Activated naive CD8-positive, alpha-beta T cell treated with anti-CD3 and anti-CD28 coated beads, Interleukin-2, amount 10 ng/mL, durations not matched to agents 7 days and 5 days (primary cell): ENCODE results near the gene APH1A. TPM values are rescaled to one million over a fixed set of nuclear protein-coding genes. Genes with fewer than 3 reads are reported as not detected.
"Not testable (repeated sequence)": the region's sequence is repeated elsewhere in the genome, so short reads cannot be mapped to it uniquely, and the experiment has no call there.

Source experiments
- ATAC-seq: fragments of 150-1000 bp; cut with Tn5 transposase; one replicate; pipeline ENCODE4 v1.10.0; 2021; ENCODE audit warnings: low read depth, moderate library complexity
- POLR2A ChIA-PET: fragments of 350-600 bp; sonication (Branson Sonifier 250); formaldehyde crosslinking; loops from one replicate; lab custom pipeline; 2021; ENCODE audit warnings: antibody characterized with exemption; lab: Charles Lee
- DNase-seq: peaks from one replicate; pipeline ENCODE4 v3.0.0; 2021
- H3K27ac Mint-ChIP-seq: one replicate; pipeline ENCODE4 v1.8.0; 2022; ENCODE audit warnings: mild to moderate bottlenecking, mixed read lengths
- H3K27me3 Mint-ChIP-seq: one replicate; pipeline ENCODE4 v1.8.0; 2022; ENCODE audit warnings: mild to moderate bottlenecking, moderate library complexity, mixed read lengths
- H3K36me3 Mint-ChIP-seq: one replicate; pipeline ENCODE4 v1.8.0; 2021; ENCODE audit warnings: mild to moderate bottlenecking, mixed read lengths
- H3K4me1 Mint-ChIP-seq: one replicate; pipeline ENCODE4 v1.8.0; 2021; ENCODE audit warnings: mixed read lengths
- H3K4me3 Mint-ChIP-seq: one replicate; pipeline ENCODE4 v1.8.0; 2022; ENCODE audit warnings: mild to moderate bottlenecking, moderate library complexity, mixed read lengths
- H3K9me3 Mint-ChIP-seq: one replicate; pipeline ENCODE4 v1.8.0; 2021; ENCODE audit warnings: mixed read lengths
- total RNA-seq, 2 experiments: library from RNA; stranded (reverse); gene quantifications; one replicate each; pipeline ENCODE4 v1.2.3, GENCODE V29; 2021

APH1A gene
- total RNA-seq, result 100 to 1,000 TPM; 127 to 128 TPM

- H3K27ac Mint-ChIP-seq, result peak within 1 kb of the TSS; percentile 99
- POLR2A ChIA-PET, result interaction anchor here (0.6 to 1.8 kb wide), 14 partner anchors 8 to 607 kb away, joined by 3 to 12 read pairs (median 4); partner anchors contain the start of genes ARNT, CA14, MCL1 and RPRD2
- peaks cover 26% of the 10 kb centered on the region for H3K4me1 Mint-ChIP-seq
- H3K9me3 Mint-ChIP-seq, result no peaks in the 10 kb centered on the region
- peaks cover 25% of the 10 kb centered on the region for H3K36me3 Mint-ChIP-seq
- H3K4me3 Mint-ChIP-seq, result peak within 1 kb of the TSS; percentile 95
- H3K27me3 Mint-ChIP-seq, result peaks cover 2% of the 10 kb centered on the region
- peak; percentile 97 for ATAC-seq
- DNase-seq, result peak; percentile 90
Measured at GRCh38 chr1:150268705-150269403, at the start of gene APH1A. APH1A (minus strand) TSS chr1:150269016; CDS start chr1:150268810, 206 bp downstream.

GRCh38 chr1:150314691-150315090, 45.9 kb upstream of the APH1A start:
- ATAC-seq, H3K27me3 Mint-ChIP-seq, H3K9me3 Mint-ChIP-seq, H3K4me1 Mint-ChIP-seq, POLR2A ChIA-PET, H3K4me3 Mint-ChIP-seq, DNase-seq, H3K27ac Mint-ChIP-seq, H3K36me3 Mint-ChIP-seq: not testable (repeated sequence)

GRCh38 chr1:150311762-150312161, 42.9 kb upstream of the APH1A start:
- H3K4me1 Mint-ChIP-seq, result peaks cover 2% of the 10 kb centered on the region
- POLR2A ChIA-PET, result interaction anchor here (0.8 kb wide), 1 partner anchor 16 kb away, joined by 4 read pairs; no protein-coding TSS in a partner anchor
- H3K4me3 Mint-ChIP-seq, result no peak overlapping the region
- DNase-seq (no peak), ATAC-seq (no peak)
- no peaks in the 10 kb centered on the region for H3K9me3 Mint-ChIP-seq
- no peak overlapping the region for H3K27ac Mint-ChIP-seq
- no peaks in the 10 kb centered on the region for H3K27me3 Mint-ChIP-seq
- H3K36me3 Mint-ChIP-seq, result peaks cover 14% of the 10 kb centered on the region

- Mint-ChIP-seq H3K36me3 (peaks cover 15% of the 10 kb centered on the region), H3K9me3 (no peaks in the 10 kb centered on the region), H3K27me3 (no peaks in the 10 kb centered on the region), H3K4me1 (peaks cover 2% of the 10 kb centered on the region), H3K4me3 (no peak overlapping the region), H3K27ac (no peak overlapping the region)
- POLR2A ChIA-PET, result no interaction called here
- ATAC-seq (no peak), DNase-seq (no peak)
Measured at GRCh38 chr1:150309758-150310508, 41.1 kb upstream of the APH1A start.

GRCh38 chr1:150308585-150308984, 39.8 kb upstream of the APH1A start:
- H3K4me1 Mint-ChIP-seq, H3K27me3 Mint-ChIP-seq, DNase-seq, ATAC-seq, H3K9me3 Mint-ChIP-seq, H3K27ac Mint-ChIP-seq, H3K4me3 Mint-ChIP-seq: not testable (repeated sequence)
- POLR2A ChIA-PET, result interaction anchor here (0.7 kb wide), 1 partner anchor 49 kb away, joined by 3 read pairs; no protein-coding TSS in a partner anchor
- peaks cover 15% of the 10 kb centered on the region for H3K36me3 Mint-ChIP-seq

- POLR2A ChIA-PET, result no interaction called here
- H3K27ac Mint-ChIP-seq, result no peak overlapping the region
Measured at GRCh38 chr1:150302902-150303301, 34.1 kb upstream of the APH1A start.

GRCh38 chr1:150302338-150302737, 33.5 kb upstream of the APH1A start:
- peaks cover 20% of the 10 kb centered on the region for H3K36me3 Mint-ChIP-seq
- DNase-seq (no peak), ATAC-seq (no peak)
- H3K27ac Mint-ChIP-seq, result no peak overlapping the region
- POLR2A ChIA-PET, result interaction anchor here (0.5 kb wide), 1 partner anchor 162 kb away, joined by 3 read pairs; no protein-coding TSS in a partner anchor
- peaks cover 5% of the 10 kb centered on the region for H3K4me1 Mint-ChIP-seq
- no peak overlapping the region for H3K4me3 Mint-ChIP-seq
- H3K9me3 Mint-ChIP-seq, result no peaks in the 10 kb centered on the region
- H3K27me3 Mint-ChIP-seq, result no peaks in the 10 kb centered on the region

More at GRCh38 chr1:150302902-150303301, 34.1 kb upstream of the APH1A start:
- H3K36me3 Mint-ChIP-seq, result peaks cover 21% of the 10 kb centered on the region
- no peaks in the 10 kb centered on the region for H3K27me3 Mint-ChIP-seq
- H3K4me3 Mint-ChIP-seq, result no peak overlapping the region
- H3K9me3 Mint-ChIP-seq, result no peaks in the 10 kb centered on the region
- peaks cover 5% of the 10 kb centered on the region for H3K4me1 Mint-ChIP-seq
- DNase-seq (no peak), ATAC-seq (no peak)

- POLR2A ChIA-PET, result interaction anchor here (0.8 kb wide), 1 partner anchor 38 kb away, joined by 3 read pairs; no protein-coding TSS in a partner anchor
- Mint-ChIP-seq H3K9me3 (no peaks in the 10 kb centered on the region), H3K27ac (no peak overlapping the region), H3K4me1 (peaks cover 18% of the 10 kb centered on the region), H3K4me3 (no peak overlapping the region), H3K27me3 (no peaks in the 10 kb centered on the region), H3K36me3 (peaks cover 27% of the 10 kb centered on the region)
- no peak for ATAC-seq
- no peak for DNase-seq
Measured at GRCh38 chr1:150299716-150300115, 30.9 kb upstream of the APH1A start.

GRCh38 chr1:150295476-150295875, 26.7 kb upstream of the APH1A start:
- no peaks in the 10 kb centered on the region for H3K27me3 Mint-ChIP-seq
- H3K36me3 Mint-ChIP-seq, result peaks cover 17% of the 10 kb centered on the region
- H3K4me1 Mint-ChIP-seq, result peaks cover 26% of the 10 kb centered on the region
- POLR2A ChIA-PET, result interaction anchor here (0.7 to 1.2 kb wide), 4 partner anchors 17 to 68 kb away, joined by 3 to 4 read pairs (median 4); partner anchors contain the start of genes APH1A, PRPF3 and RPRD2
- ATAC-seq (no peak), DNase-seq (no peak)
- no peaks in the 10 kb centered on the region for H3K9me3 Mint-ChIP-seq
- H3K4me3 Mint-ChIP-seq, result peak overlapping the region; percentile 1
- H3K27ac Mint-ChIP-seq, result no peak overlapping the region

GRCh38 chr1:150293433-150294253, 24.8 kb upstream of the APH1A start, which contains the start of gene MRPS21:
MRPS21 (plus strand) TSS chr1:150293861; CDS start chr1:150294367, 506 bp downstream.
- DNase-seq (peak; percentile 84), ATAC-seq (peak; percentile 96)
- Mint-ChIP-seq H3K27me3 (no peaks in the 10 kb centered on the region), H3K4me1 (peaks cover 25% of the 10 kb centered on the region), H3K36me3 (peaks cover 14% of the 10 kb centered on the region), H3K4me3 (peak within 1 kb of the TSS; percentile 91), H3K27ac (peak within 1 kb of the TSS; percentile 86), H3K9me3 (no peaks in the 10 kb centered on the region)
- POLR2A ChIA-PET, result no interaction called here

- Mint-ChIP-seq H3K4me1 (peaks cover 11% of the 10 kb centered on the region), H3K4me3 (no peak overlapping the region), H3K36me3 (peaks cover 2% of the 10 kb centered on the region), H3K27me3 (no peaks in the 10 kb centered on the region), H3K27ac (no peak overlapping the region), H3K9me3 (no peaks in the 10 kb centered on the region)
- POLR2A ChIA-PET, result no interaction called here
- ATAC-seq (no peak), DNase-seq (no peak)
Measured at GRCh38 chr1:150288822-150289221, 20.0 kb upstream of the APH1A start.

GRCh38 chr1:150288382-150288781, 19.6 kb upstream of the APH1A start:
- DNase-seq (no peak), ATAC-seq (no peak)
- Mint-ChIP-seq H3K36me3 (peaks cover 2% of the 10 kb centered on the region), H3K9me3 (no peaks in the 10 kb centered on the region), H3K4me3 (no peak overlapping the region), H3K27me3 (no peaks in the 10 kb centered on the region), H3K27ac (no peak overlapping the region), H3K4me1 (peaks cover 9% of the 10 kb centered on the region)
- POLR2A ChIA-PET, result interaction anchor here (1.4 kb wide), 1 partner anchor 19 kb away, joined by 5 read pairs; the partner anchor contains the start of gene APH1A
